ENCODE data around the gene UBE3B. TPM values are rescaled to one million over a fixed set of nuclear protein-coding genes. Genes with fewer than 3 reads are reported as not detected.

The UBE3B gene
- total RNA-seq, 1 donor from 2014 or later = 54.1 TPM

DNA sequence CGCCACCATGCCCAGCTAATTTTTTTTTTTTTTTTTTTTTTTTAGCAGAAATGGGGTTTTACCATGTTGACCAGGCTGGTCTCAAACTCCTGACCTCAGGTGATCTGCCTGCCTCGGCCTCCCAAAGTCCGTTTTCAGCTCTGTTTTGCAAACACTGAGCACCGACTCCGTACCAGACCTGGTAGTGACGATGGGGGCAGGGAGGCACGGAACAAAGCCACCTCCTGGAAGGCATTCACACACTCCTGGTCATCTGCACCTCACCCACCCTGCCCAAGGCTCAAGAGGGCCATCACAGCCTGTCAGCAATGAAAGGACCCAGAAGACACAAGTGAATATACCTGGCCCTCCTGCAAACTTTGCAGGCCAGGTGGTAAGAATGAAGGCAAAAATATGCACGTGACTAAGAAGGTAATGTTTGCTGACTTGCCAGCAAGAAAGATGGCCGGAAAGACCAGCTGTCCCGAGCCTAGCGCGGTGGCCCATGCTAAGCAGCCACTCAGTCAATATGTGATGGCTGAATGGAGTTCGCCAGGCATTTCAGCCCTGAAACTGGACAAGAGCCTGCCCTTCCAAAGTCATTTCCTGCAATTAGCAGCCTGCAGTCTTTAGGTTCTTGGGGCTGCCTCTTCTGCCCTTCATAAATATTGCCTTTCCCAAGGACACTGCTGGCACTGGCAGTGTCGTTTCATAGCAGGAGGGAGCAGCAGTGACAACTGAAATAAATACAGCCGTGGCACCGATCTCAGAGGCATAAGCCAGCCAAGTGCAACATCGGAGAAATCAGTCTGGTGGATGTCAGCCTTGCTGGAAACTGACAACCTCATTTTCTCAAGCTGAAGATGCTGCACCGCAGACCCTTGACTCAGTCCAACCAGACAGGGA lies 78.2 kb downstream of the UBE3B start:
- DNase-seq = no peak

DNA sequence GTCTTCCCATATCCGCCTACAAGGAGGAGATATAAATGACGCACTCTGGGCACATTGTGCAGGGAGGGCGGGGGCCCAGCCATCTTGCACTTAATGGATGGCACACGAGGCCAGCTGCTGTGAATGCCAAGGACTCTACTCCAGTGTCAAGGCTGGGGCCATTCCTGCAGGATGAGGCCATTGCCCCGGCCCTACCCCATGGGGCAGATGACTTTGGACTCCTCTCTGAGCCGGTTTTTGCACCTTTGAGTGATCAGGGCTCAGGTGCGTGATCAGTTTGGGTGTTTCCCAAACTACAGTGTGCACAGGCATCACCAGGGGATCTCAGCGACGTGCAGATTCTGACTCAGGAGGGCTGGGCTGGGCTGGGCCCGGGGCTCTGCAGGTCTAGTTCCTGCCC lies 79.8 kb downstream of the UBE3B start:
- no peak for DNase-seq

DNA sequence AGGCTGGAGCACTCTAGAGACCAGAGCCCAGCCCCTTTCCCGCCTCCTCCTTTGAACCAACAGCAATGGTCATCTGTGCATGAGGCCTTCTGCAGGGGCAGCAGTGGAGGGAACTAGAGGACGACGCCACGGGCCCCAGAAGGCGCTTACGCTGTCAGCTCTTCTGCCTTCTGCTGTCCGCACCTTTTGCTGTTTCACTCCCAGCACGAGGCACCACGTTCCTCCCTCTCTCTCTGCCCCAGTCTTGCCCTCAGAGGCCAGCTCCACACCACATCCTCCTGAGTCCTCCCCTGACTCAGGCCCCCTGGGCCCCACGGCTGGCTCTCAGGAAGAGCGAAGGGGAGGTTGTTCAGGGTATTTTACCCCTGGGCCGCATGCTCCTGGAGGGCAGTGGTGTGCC lies 80.4 kb downstream of the UBE3B start:
- DNase-seq = no peak

DNA sequence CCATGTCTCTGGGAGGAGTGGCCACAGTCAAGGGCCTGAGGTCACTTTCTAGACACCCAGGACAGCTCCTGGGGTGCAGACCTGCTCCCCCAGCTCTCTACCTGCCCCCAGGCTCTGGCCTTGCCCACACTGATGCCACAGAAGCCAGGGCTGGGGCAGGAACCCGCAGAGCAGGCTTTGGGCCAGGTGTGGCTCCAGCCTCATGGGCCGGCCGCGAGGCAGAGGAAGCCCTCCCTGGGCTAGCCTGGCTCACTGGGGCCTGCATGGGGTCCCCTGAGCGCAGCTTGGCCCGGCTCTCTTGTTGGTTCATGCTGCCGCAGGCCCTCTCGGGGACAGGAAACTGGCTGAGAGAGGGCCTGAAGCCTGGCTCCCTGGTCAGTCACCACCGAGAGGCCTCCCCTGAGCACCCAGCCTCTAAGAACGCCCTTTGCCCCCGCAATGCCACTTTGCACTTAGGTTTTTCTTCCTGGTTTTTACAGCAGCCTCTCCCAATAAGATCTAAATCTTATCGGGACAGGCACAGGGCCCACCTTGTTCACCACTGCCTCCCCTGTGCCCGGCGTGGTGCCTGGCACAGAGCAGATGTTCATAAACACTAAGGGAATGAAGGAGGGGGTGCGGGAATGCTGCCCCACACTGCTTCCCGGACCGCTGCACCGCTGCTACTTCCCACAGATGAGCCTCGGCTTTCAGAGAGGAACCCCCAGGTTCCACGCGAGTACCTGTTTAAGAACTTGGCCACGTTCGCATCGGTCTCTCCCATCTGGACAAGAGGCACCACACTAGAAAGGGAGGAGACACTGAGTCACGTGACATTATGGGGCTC lies 81.2 kb downstream of the UBE3B start:
- no peak for DNase-seq

DNA sequence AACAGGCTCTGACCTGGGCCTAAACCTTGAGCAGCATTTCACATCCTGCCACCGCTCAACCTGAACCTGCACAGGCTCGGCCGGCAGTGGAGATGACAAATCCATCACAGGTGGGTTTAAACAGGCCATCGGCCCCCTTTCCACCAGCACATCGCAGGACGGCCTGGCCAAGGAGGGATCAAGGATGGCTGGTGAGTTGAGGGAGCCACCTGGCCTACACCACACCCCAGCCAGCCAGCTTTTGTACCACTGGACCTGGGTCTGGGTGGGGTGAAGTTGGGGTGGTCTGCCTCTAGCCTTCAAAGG lies 81.7 kb downstream of the UBE3B start:
- no peak for DNase-seq

DNA sequence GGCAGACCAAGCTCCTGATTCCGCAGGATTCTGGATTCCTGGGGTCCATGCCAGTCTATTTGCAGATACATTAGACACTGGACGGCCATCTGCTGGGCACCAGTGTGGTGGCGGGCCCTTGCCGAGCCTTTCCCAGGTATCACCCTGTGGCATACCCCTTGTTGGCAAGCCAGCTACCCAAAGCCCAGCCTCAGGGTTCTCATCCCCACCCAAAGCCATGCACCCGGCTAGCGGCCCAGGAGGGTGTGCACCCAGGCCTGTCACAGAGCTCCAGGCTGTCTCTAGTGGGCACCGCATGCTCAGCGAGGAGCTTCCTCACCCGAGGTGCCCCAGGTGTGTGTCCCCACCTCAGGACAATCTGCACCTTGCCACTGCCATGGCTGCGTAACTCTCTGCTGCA lies 82.2 kb downstream of the UBE3B start:
- no peak for DNase-seq

DNA sequence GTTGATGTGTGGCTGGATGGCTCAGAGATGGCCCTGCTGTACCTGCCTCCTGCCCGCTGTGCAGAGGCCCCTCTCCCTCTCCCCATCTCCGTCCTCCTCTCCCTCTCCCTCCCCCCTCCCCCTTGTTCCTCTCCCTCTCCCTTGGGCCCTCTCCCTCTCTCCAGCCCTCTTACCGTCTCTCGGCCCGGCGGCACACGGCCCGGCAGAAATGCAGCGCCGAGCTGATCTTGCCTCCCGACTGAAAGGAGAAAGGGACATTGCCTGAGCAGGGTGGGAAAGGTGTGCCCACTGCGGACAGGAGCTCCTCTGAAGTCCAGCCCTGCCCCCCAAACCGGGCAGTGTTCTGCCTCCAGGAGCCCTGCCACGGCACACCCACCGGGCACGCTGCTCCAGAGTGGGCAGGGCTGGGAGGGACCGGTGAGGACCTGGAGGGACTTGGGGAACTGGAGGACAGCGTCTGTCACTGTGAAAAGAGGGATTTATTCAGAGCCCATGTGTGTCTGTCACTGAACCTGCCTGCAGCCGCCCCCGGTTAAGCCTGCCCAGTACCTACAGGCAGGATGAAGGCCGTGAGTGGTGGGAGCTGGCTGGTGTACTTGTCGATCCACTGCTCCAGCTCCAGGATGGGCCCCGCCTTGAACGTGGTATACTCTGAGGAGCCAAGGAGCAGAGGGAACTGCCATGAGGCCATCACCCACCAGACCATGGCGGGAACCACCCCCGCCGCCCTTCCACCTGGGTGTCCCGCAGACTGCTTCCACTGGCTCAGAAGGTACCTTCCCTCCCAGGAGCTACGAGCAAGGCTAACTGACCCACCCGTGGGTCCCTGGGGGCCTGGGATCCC lies 83.7 kb downstream of the UBE3B start:
- no peak for DNase-seq

DNA sequence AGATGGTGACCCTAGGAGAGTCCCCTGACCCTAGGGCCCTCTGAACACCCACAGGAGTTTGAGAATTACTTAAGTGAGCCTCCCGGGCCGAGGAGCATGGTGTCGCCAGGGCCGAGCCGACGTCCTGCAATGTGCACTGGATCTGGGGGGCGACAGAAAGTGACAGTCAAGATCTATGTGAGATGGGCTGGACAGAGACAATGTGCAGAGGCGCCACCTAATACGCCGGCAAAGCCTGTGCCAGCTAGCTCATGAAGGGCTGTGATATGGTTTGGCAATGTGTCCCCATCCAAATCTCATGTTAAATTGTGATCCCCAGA lies 84.2 kb downstream of the UBE3B start:
- no peak for DNase-seq

DNA sequence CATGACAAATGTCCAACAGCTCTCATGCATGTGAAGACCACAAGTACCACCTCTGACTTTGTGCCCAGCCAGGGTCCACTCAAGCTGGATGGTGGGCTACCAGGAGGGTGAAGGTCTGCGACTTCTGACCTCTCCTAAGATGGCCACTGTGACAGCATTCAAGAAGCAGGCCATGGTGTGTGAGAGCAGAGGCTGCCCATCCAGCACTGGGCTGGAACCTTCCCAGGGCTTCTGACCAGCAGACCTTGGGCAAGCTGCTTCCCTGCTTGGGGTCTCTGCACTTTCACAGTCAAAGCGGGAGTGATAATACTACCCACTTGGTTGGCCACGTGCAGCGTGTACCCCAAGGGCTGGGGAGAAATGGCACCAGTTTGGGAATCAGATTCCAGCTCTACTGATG lies 85.4 kb downstream of the UBE3B start:
- no peak for DNase-seq

DNA sequence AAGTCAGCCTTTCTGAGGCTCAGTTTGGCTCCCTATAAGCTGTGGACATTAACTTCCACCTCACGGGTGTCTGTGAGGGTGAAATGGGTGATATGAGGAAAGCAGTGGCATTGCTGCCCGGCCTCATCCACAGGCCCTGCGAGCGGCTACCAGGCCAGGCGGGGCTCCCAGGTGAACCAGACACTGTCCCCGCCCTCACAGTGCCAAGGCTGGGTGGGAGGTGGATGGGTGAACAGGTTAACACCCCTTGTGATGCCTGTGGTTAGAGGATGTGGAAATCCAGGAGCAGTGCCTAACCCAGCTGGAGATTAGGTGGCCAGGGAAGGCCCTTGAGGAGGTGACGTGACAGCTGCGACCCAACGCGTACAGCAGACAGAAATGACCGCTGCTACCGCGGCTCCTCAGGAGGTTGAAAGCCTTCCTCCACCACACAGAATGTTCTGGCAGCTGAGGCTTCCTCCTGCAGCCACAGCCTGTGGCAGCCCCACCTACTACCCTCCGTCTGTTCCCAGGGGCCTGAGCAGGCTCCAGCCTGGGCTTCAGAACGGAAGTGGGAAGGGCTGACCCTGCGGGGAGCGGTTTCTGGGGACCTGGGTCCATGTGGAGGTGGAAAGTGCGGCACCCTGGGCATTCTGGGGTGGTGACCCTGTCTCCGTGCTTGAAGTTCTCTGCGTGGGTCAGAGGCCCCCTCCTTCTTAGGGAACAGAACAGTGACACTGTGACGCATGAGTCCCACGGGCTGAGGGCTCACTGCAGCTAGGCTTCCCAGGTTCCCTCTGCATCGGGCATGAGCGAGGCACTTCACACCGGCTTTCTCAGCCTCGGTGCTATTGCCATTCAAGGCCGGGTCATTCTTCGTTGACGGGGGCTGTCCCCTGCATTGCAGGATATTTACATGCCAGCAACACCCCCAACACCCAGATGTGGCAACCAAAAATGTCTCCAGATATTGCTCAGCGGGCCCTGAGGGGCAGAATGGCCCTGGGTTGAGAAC lies 86.2 kb downstream of the UBE3B start:
- DNase-seq = no peak

DNA sequence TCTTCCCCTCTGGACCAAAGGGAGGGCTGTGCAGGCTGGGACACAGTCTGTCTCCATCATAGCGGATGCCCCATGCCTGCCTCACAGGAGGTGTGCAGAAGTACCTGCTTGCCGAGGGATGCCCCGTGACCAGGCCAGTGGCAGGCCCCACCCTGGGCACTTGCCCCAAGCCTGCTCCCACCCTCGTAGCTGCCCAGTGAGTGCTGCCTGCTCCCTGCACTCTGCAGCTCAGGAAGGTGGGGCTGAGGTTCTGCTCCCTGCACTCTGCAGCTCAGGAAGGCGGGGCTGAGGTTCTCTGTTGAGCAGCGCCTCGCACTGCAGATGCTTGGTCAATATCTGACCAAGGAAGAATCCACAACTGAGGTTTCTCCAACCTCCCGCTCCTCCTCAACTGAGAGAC lies 89.0 kb downstream of the UBE3B start:
- DNase-seq = no peak

DNA sequence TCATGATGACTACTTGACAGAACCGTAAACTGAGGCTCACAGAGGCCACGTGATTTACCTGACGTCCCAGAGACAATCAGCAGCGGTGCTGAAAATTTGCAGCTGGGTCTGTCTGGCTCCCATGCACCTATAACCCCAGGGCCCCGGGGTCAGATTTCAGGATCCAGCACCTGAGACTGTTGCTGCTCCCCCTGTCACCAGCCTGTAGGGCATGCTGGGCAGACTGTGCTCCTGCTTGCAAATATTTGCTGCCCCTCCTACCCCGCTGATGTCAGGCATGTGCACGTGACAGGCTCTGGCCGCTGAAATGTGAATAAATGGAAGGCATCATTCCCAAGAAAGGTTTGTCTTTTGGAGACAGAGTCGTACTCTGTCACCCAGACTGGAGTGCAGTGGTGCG lies 89.9 kb downstream of the UBE3B start:
- DNase-seq = no peak

DNA sequence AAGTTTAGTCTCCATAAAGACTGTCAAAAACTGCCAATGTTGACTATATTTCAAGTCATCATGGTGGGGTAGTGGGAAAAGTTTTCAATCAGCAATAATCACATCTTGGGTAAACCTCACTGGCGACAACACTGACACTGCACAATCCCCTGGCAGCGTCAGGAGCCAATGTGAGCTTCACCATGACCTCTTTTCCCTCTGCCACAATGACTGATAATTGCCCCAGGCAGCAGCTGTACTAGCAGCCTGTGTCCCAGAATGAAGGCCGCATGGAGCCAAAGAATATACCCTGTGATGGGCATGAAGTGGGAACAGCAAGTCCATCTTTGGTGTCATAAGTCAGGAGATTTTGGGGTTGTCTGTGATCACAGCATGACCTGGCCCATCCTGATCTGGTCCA lies 90.5 kb downstream of the UBE3B start:
- no peak for DNase-seq

DNA sequence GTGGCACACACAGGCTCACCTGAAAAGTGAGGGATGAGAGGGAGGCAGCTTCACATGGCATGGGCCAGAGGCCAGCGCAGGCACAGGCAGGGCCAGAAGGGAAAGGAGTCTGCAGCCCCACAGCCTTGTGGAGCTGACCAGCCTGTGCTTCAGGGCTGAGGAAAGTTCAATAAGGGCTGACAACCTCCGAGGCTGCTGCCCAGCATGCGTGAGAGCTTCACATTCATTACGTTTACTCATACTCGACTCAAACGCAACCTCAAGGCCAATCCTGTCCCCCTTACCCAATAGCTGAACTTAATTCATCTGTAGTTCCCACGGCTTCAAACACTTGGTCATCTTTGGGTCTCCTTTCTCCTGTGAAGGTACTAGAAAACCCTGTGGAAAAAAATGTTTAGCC lies 91.1 kb downstream of the UBE3B start:
- DNase-seq = no peak

DNA sequence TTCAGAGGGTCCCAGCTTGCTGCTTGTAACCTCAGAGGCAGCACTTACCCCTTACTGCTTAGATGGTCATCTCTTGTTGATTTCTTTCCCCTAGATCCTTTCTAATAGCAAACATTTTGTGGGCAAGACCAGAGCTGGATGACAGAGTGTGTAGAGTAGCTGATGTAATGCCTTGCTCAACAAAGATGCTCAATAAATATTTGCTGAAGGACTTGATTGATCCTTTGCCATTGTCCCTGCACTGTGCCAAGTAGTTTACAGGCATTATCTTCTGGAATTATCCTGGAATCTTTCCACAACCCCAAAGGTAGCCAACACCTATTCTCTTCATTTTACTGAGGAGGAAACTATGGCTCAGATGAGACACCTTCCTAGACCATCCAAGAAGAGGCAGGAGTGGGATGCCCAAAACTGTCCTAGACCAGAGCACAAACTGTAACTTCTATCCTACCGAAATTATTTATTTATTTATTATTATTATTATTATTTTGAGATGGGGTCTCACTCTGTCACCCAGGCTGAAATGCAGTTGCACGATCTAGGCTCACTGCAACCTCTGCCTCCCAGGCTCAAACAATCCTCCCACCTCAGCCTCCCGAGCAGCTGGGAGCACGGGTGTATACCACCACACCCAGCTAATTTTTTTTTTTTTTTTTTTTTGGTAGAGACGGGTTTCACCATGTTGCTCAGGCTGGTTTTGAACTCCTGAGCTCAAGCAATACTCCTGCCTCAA lies 94.5 kb downstream of the UBE3B start:
- DNase-seq = no peak

DNA sequence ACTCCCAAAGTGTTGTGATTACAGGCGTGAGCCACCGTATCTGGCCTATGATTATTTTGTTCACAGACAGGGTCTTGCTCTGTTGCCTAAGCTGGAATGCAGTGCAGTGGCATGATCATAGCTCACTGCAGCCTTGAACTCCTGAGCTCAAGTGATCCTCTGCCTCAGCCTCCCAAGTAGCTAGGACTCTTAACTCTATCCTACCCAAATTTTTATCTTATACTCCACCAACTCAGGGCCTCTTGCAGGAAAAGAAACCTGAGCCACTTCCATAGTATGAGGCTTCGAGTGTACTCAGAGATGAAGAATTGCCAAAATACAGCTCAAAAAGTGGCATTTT lies 95.0 kb downstream of the UBE3B start:
- no peak for DNase-seq

DNA sequence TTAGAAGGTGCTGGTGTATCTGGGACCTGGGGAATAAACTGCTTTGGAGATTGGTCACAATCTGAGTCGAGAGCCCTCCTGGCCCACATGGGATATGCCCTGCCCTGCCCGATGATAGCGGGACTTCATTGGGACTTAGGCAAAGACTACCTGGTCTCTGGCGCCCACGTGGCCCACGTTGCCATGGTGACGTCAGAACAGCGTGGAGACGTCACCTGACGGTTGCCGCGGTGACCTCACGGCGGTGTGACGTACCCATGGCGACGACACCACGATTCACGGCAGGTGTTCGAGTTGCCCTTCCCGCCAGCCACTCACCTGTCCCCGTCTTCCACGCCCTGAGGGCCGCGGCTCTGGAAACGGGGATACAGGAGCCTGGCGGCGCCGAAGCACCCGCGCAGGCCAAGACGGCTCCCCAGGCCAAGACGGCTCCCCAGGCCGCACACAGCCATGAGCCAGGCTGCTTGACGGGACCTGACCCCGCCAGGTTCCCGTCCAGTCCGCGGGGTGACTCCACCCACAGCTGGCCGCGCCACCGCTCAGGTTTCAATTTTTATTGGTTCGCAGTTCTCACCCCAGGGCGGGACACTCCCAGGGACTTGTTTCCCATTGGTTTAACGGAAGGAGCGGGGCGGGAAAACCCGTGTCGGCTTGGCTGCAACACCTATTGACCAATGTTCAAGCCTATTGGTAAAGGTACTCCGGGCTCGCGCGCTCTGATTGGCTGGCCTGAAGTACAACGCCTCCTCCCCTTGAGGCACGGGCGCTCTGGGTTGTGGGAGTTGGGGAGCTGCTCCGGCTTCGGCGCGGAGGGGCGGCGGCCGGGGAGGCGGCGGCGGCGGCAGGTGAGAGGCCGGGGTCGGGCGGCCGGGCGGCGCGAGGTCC lies 95.8 kb downstream of the UBE3B start, which contains the start of the genes MMAB and MVK:
Gene MMAB (minus strand): TSS at position 476 of the 885 bp plus-strand sequence. CDS start 24 bp downstream, at position 452.
Gene MVK (plus strand): TSS at position 766 of the 885 bp plus-strand sequence. CDS start 1,029 bp downstream, outside the sequence.
- peak; percentile 100 for DNase-seq

DNA sequence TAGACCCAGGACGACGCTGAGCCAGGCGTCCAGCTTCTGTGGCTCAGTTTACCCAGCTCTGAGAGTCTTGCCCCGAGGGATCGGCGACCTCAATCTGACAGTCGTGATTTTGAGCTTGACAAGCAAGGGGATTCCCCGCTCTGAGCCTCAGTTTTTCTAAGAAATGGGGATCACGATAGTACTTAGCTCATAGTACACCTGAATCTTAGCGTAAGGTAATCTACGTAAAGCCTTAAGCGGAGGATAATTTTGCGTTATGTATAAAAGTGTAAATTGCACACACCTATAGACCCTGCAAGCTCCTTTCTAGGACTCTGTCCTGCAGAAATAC lies 96.4 kb downstream of the UBE3B start:
- DNase-seq = no peak

DNA sequence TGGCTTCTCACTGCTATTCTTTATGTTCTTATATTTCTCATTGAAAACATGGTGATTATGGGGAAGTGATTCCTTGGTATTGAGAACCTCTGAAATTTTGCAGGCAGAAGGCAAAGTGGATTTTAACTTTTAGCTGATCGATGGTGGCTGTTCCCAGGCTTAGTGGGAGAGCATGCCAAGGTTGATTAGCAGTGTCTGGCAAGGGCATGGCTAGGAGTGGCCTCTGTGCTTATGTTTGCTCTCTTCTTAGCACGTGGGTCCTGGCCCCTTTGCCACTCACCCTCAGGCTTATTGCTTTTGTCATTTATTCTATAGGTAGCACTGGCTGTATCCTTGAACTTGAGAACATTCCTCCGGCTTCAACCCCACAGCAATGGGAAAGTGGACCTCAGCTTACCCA lies 98.2 kb downstream of the UBE3B start:
- no peak for DNase-seq

DNA sequence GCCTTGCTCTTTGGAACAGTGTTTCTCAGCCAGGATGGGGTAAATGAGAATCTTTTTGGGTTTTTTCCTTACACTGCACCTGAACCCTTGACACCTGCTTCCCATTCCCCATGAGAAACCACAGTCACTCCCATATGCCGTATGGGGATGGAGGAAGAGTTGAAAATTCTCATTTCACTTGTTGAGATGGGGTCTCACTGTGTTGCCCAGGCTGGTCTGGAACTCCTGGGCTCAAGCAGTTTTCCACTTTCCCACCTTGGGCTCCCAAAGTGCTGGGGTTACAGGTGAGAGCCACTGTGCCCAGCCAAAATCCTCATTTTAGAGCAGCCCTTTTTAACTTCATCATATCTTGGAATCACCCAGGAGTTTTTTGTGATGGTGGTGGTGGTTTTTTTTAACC lies 99.9 kb downstream of the UBE3B start:
- no peak for DNase-seq

All from dermis blood vessel endothelial cell (primary cell).